ENCODE measurements around the gene ZSCAN4.

- no peak for TF ChIP-seq CTCF (IDR thresholded peaks at IDR 0.05)
- no peak for TF ChIP-seq POLR2A (IDR thresholded peaks at IDR 0.05)
Measured at GRCh38 chr19:57686727-57687126, 18.0 kb downstream of the ZSCAN4 start.
